ENCODE data around the gene ATOH1.

The ATOH1 gene

GRCh38 chr4:93828332-93828994, at the start of gene ATOH1:
TSS of gene ATOH1 (plus strand) at chr4:93828753. CDS start at chr4:93828927, 174 bp downstream.
- H3K9me3 Mint-ChIP-seq = no peaks in the 10 kb centered on the region
- no peaks in the 10 kb centered on the region for H3K36me3 Mint-ChIP-seq (ENCODE audit: low read depth)
- peaks cover 100% of the 10 kb centered on the region for H3K27me3 Mint-ChIP-seq (ENCODE audit: low read depth, poor library complexity)
- H3K27ac Mint-ChIP-seq = no peak within 1 kb of the TSS
- no peak for TF ChIP-seq CTCF (IDR thresholded peaks at IDR 0.05)
- peak within 1 kb of the TSS; percentile 80 for H3K4me3 Mint-ChIP-seq
- DNase-seq = peak; percentile 66
- H3K4me1 Mint-ChIP-seq = peaks cover 32% of the 10 kb centered on the region

GRCh38 chr4:93779228-93779627, 49.3 kb upstream of the ATOH1 start:
- no peak for DNase-seq
- Mint-ChIP-seq H3K4me1 (peaks cover 7% of the 10 kb centered on the region), H3K36me3 (ENCODE audit: low read depth) (no peaks in the 10 kb centered on the region), H3K27ac (no peak overlapping the region), H3K27me3 (ENCODE audit: low read depth, poor library complexity) (peaks cover 9% of the 10 kb centered on the region), H3K9me3 (no peaks in the 10 kb centered on the region), H3K4me3 (no peak overlapping the region)
- no peak for TF ChIP-seq CTCF (IDR thresholded peaks at IDR 0.05)

GRCh38 chr4:93780080-93780479, 48.5 kb upstream of the ATOH1 start:
- Mint-ChIP-seq H3K4me1 (peaks cover 7% of the 10 kb centered on the region), H3K36me3 (ENCODE audit: low read depth) (no peaks in the 10 kb centered on the region), H3K9me3 (no peaks in the 10 kb centered on the region), H3K27ac (peak overlapping the region; percentile 27), H3K4me3 (no peak overlapping the region), H3K27me3 (ENCODE audit: low read depth, poor library complexity) (peaks cover 9% of the 10 kb centered on the region)
- no peak for TF ChIP-seq CTCF (IDR thresholded peaks at IDR 0.05)
- DNase-seq = no peak

GRCh38 chr4:93781198-93781597, 47.4 kb upstream of the ATOH1 start:
- peaks cover 9% of the 10 kb centered on the region for H3K27me3 Mint-ChIP-seq (ENCODE audit: low read depth, poor library complexity)
- H3K9me3 Mint-ChIP-seq = no peaks in the 10 kb centered on the region
- no peak for DNase-seq
- H3K4me1 Mint-ChIP-seq = peaks cover 7% of the 10 kb centered on the region
- no peak overlapping the region for H3K27ac Mint-ChIP-seq
- no peak overlapping the region for H3K4me3 Mint-ChIP-seq
- no peak for TF ChIP-seq CTCF (IDR thresholded peaks at IDR 0.05)
- H3K36me3 Mint-ChIP-seq (ENCODE audit: low read depth) = no peaks in the 10 kb centered on the region

GRCh38 chr4:93786149-93786548, 42.4 kb upstream of the ATOH1 start:
- no peak for DNase-seq
- Mint-ChIP-seq H3K4me1 (no peaks in the 10 kb centered on the region), H3K4me3 (no peak overlapping the region), H3K9me3 (no peaks in the 10 kb centered on the region), H3K27me3 (ENCODE audit: low read depth, poor library complexity) (peaks cover 11% of the 10 kb centered on the region), H3K36me3 (ENCODE audit: low read depth) (no peaks in the 10 kb centered on the region), H3K27ac (no peak overlapping the region)
- TF ChIP-seq CTCF (IDR thresholded peaks at IDR 0.05) = no peak

GRCh38 chr4:93788712-93789111, 39.8 kb upstream of the ATOH1 start:
- TF ChIP-seq CTCF (IDR thresholded peaks at IDR 0.05) = peak; percentile 51
- Mint-ChIP-seq H3K9me3 (no peaks in the 10 kb centered on the region), H3K4me1 (no peaks in the 10 kb centered on the region), H3K4me3 (no peak overlapping the region), H3K27me3 (ENCODE audit: low read depth, poor library complexity) (peaks cover 8% of the 10 kb centered on the region), H3K27ac (no peak overlapping the region), H3K36me3 (ENCODE audit: low read depth) (no peaks in the 10 kb centered on the region)
- DNase-seq = no peak

Measured in nephron progenitor cell (in vitro differentiated cells).